Activated T-cell treated with anti-CD3 and anti-CD28 coated beads, Interleukin-2, amount 50 U/mL, for 72 hours (primary cell): ENCODE data around the gene ZNF609. TPM values are rescaled to one million over a fixed set of nuclear protein-coding genes. Genes with fewer than 3 reads are reported as not detected.
A peak's percentile ranks its signal among the peaks of the same experiment; 100 is the strongest.
"Not testable (repeated sequence)": the region's sequence is repeated elsewhere in the genome, so short reads cannot be mapped to it uniquely, and the experiment has no call there.

Source experiments
- ATAC-seq, 2 donors: fragments of 150-1000 bp; cut with Tn5 transposase; replicated peaks in 1 of 2; 2 replicates each; pipeline ENCODE4 v1.10.0; 2021; ENCODE audit warnings: moderate library complexity in 2 of 2, mild to moderate bottlenecking in 1 of 2
- DNase-seq, 2 donors: peaks; one replicate each; pipeline ENCODE4 v3.0.0; 2021 to 2022; ENCODE audit warnings: mixed read lengths in 1 of 2
- H3K27ac Mint-ChIP-seq: one replicate; pipeline ENCODE4 v1.8.0; 2022; ENCODE audit warnings: mild to moderate bottlenecking, moderate library complexity, mixed read lengths
- H3K27me3 Mint-ChIP-seq: one replicate; pipeline ENCODE4 v1.8.0; 2022; ENCODE audit warnings: low read depth, mixed read lengths
- H3K36me3 Mint-ChIP-seq, 2 donors: one replicate each; pipeline ENCODE4 v1.8.0; 2022; ENCODE audit warnings: mixed read lengths in 2 of 2, mild to moderate bottlenecking in 1 of 2; ENCODE audit not compliant: insufficient read depth in 2 of 2
- H3K4me1 Mint-ChIP-seq: one replicate; pipeline ENCODE4 v1.8.0; 2022; ENCODE audit warnings: low read depth, mixed read lengths
- H3K4me3 Mint-ChIP-seq, 2 donors: one replicate each; pipeline ENCODE4 v1.8.0; 2022; ENCODE audit warnings: mild to moderate bottlenecking in 2 of 2, mixed read lengths in 2 of 2, moderate library complexity in 2 of 2
- H3K9me3 Mint-ChIP-seq, 2 donors: one replicate each; pipeline ENCODE4 v1.8.0; 2022; ENCODE audit warnings: mixed read lengths in 2 of 2
- total RNA-seq, 2 donors: library from RNA; stranded (reverse); gene quantifications; one replicate each; pipeline ENCODE4 v1.2.3, GENCODE V29; 2022

ZNF609 gene
- total RNA-seq, 2 donors from 2014 or later, result 43.9 to 52.6 TPM

- no peaks in the 10 kb centered on the region for H3K27me3 Mint-ChIP-seq
- no peak for DNase-seq
- peak overlapping the region; percentile 14 to 68 for H3K4me3 Mint-ChIP-seq
- H3K36me3 Mint-ChIP-seq, result peaks cover 0 to 3% of the 10 kb centered on the region in 2 donors
- H3K9me3 Mint-ChIP-seq, result no peaks in the 10 kb centered on the region
- peaks cover 86% of the 10 kb centered on the region for H3K4me1 Mint-ChIP-seq
- ATAC-seq, result peak; percentile 48 to 52
- peak overlapping the region; percentile 90 for H3K27ac Mint-ChIP-seq
Measured at GRCh38 chr15:64619880-64620839, 159.8 kb downstream of the ZNF609 start.

GRCh38 chr15:64621056-64621455, 160.7 kb downstream of the ZNF609 start:
- Mint-ChIP-seq H3K4me3 (peak overlapping the region; percentile 16 to 68), H3K4me1 (peaks cover 83% of the 10 kb centered on the region), H3K27me3 (no peaks in the 10 kb centered on the region), H3K9me3 (no peaks in the 10 kb centered on the region), H3K36me3 (peaks cover under 1 to 4% of the 10 kb centered on the region in 2 donors), H3K27ac (peak overlapping the region; percentile 90)
- ATAC-seq (no peak), DNase-seq (no peak)

GRCh38 chr15:64622410-64623260, 162.3 kb downstream of the ZNF609 start:
- Mint-ChIP-seq H3K4me3 (peak overlapping the region; percentile 73), H3K27ac (peak overlapping the region; percentile 90), H3K4me1 (peaks cover 91% of the 10 kb centered on the region), H3K27me3 (no peaks in the 10 kb centered on the region), H3K9me3 (no peaks in the 10 kb centered on the region), H3K36me3 (peaks cover 2 to 7% of the 10 kb centered on the region in 2 donors)
- peak; percentile 58 for DNase-seq
- ATAC-seq, result peak; percentile 76 to 78

- Mint-ChIP-seq H3K27me3 (no peaks in the 10 kb centered on the region), H3K9me3 (no peaks in the 10 kb centered on the region)
Measured at GRCh38 chr15:64623347-64623996, 163.1 kb downstream of the ZNF609 start.

GRCh38 chr15:64624242-64624641, 163.9 kb downstream of the ZNF609 start:
- peak overlapping the region; percentile 73 for H3K4me3 Mint-ChIP-seq
- DNase-seq, result no peak
- H3K4me1 Mint-ChIP-seq, result peaks cover 82% of the 10 kb centered on the region
- no peak for ATAC-seq
- H3K36me3 Mint-ChIP-seq, result peaks cover 4 to 11% of the 10 kb centered on the region in 2 donors
- H3K27me3 Mint-ChIP-seq, result no peaks in the 10 kb centered on the region
- peak overlapping the region; percentile 90 for H3K27ac Mint-ChIP-seq
- H3K9me3 Mint-ChIP-seq, result no peaks in the 10 kb centered on the region

More at GRCh38 chr15:64623347-64623996, 163.1 kb downstream of the ZNF609 start:
- peak; percentile 45 to 49 for DNase-seq
- H3K4me1 Mint-ChIP-seq, result peaks cover 84% of the 10 kb centered on the region
- H3K27ac Mint-ChIP-seq, result peak overlapping the region; percentile 90
- peak overlapping the region; percentile 73 for H3K4me3 Mint-ChIP-seq
- H3K36me3 Mint-ChIP-seq, result peaks cover 2 to 7% of the 10 kb centered on the region in 2 donors
- ATAC-seq, result peak; percentile 69 to 70

GRCh38 chr15:64629063-64629462, 168.7 kb downstream of the ZNF609 start:
- Mint-ChIP-seq H3K36me3 (peaks cover 4 to 15% of the 10 kb centered on the region in 2 donors), H3K4me1 (peaks cover 48% of the 10 kb centered on the region), H3K4me3 (no peak overlapping the region), H3K9me3 (no peaks in the 10 kb centered on the region), H3K27me3 (no peaks in the 10 kb centered on the region), H3K27ac (peak overlapping the region; percentile 10)
- DNase-seq (no peak), ATAC-seq (no peak)

- H3K4me3 Mint-ChIP-seq, result no peak overlapping the region
- DNase-seq (no peak), ATAC-seq (no peak)
- H3K36me3 Mint-ChIP-seq, result peaks cover 4 to 15% of the 10 kb centered on the region in 2 donors
- peaks cover 49% of the 10 kb centered on the region for H3K4me1 Mint-ChIP-seq
- no peaks in the 10 kb centered on the region for H3K9me3 Mint-ChIP-seq
- peak overlapping the region; percentile 80 for H3K27ac Mint-ChIP-seq
- no peaks in the 10 kb centered on the region for H3K27me3 Mint-ChIP-seq
Measured at GRCh38 chr15:64630396-64631107, 170.2 kb downstream of the ZNF609 start.

GRCh38 chr15:64632639-64633038, 172.3 kb downstream of the ZNF609 start:
- not testable (repeated sequence) for H3K4me3 Mint-ChIP-seq, DNase-seq, H3K27ac Mint-ChIP-seq, H3K9me3 Mint-ChIP-seq, H3K27me3 Mint-ChIP-seq, ATAC-seq
- H3K36me3 Mint-ChIP-seq, result peaks cover 11 to 23% of the 10 kb centered on the region in 2 donors
- H3K4me1 Mint-ChIP-seq, result peaks cover 45% of the 10 kb centered on the region

GRCh38 chr15:64633332-64633731, 173.0 kb downstream of the ZNF609 start:
- no peaks in the 10 kb centered on the region for H3K27me3 Mint-ChIP-seq
- H3K4me1 Mint-ChIP-seq, result peaks cover 45% of the 10 kb centered on the region
- peak overlapping the region; percentile 46 for H3K27ac Mint-ChIP-seq
- peak overlapping the region in 1 of 2 donors; percentile 31 for H3K4me3 Mint-ChIP-seq
- peaks cover 5% of the 10 kb centered on the region in 2 donors for H3K9me3 Mint-ChIP-seq
- DNase-seq (no peak), ATAC-seq (no peak)
- peaks cover 11 to 29% of the 10 kb centered on the region in 2 donors for H3K36me3 Mint-ChIP-seq

- DNase-seq, result peak; percentile 57 to 64
- Mint-ChIP-seq H3K36me3 (peaks cover 9 to 28% of the 10 kb centered on the region in 2 donors), H3K27ac (peak overlapping the region; percentile 73), H3K9me3 (peaks cover 5% of the 10 kb centered on the region in 2 donors), H3K4me1 (peaks cover 41% of the 10 kb centered on the region), H3K4me3 (peak overlapping the region; percentile 53 to 82), H3K27me3 (no peaks in the 10 kb centered on the region)
- peak; percentile 88 to 94 for ATAC-seq
Measured at GRCh38 chr15:64634027-64634426, 173.6 kb downstream of the ZNF609 start.

- Mint-ChIP-seq H3K36me3 (peaks cover 9 to 26% of the 10 kb centered on the region in 2 donors), H3K9me3 (peaks cover 5% of the 10 kb centered on the region in 2 donors), H3K27me3 (no peaks in the 10 kb centered on the region), H3K27ac (peak overlapping the region; percentile 73), H3K4me3 (peak overlapping the region; percentile 53 to 82), H3K4me1 (peaks cover 47% of the 10 kb centered on the region)
- ATAC-seq (peak; percentile 71 to 76), DNase-seq (peak; percentile 44 to 51)
Measured at GRCh38 chr15:64634576-64635498, 174.5 kb downstream of the ZNF609 start.
